Fibroblast of lung (primary cell): Measurements from ENCODE around the gene LAMTOR4.

Source experiments
- CTCF ChIP-seq, 2 donors: IDR thresholded peaks in 1 of 2; conservative IDR thresholded peaks in 1 of 2; 1 replicate in 1 of 2; 2 replicates in 1 of 2; pipeline ENCODE4 v1.5.1; 2011 to 2012; ENCODE audit warnings: low read length in 2 of 2, control low read depth in 1 of 2, inconsistent platforms in 1 of 2, low read depth in 1 of 2, mild to moderate bottlenecking in 1 of 2
- EZH2 ChIP-seq: IDR thresholded peaks from 2 replicates; pipeline ENCODE4 v1.5.1; 2012; ENCODE audit warnings: low read length, control low read depth, mild to moderate bottlenecking; ENCODE audit errors: missing control alignments

GRCh38 chr7:100159099-100159623 is 10.4 kb downstream of the LAMTOR4 start:
- TF ChIP-seq CTCF (conservative IDR thresholded peaks at IDR 0.05 in 1 of 2, IDR thresholded peaks at IDR 0.05 in 1 of 2; ENCODE audit: low read depth in 1 of 2, low read length in 2 of 2) (no peak), EZH2 (no peak)
